Stimulated activated CD8-positive, alpha-beta memory T cell treated with anti-CD3 and anti-CD28 coated beads, Interleukin-12 subunit alpha, Interleukin-12 subunit beta, amount 100 ng/mL, for 4 hours (primary cell): ENCODE results near the gene RPRD1A.
A peak's percentile ranks its signal among the peaks of the same experiment; 100 is the strongest.
"Not testable (repeated sequence)": the region's sequence is repeated elsewhere in the genome, so short reads cannot be mapped to it uniquely, and the experiment has no call there.

Source experiments
- DNase-seq: peaks from one replicate; pipeline ENCODE4 v3.0.0-alpha.2; 2020; ENCODE audit warnings: low read depth

Gene RPRD1A

GRCh38 chr18:36031407-36031806 lies 36.0 kb downstream of the RPRD1A start:
- DNase-seq = no peak

GRCh38 chr18:36028859-36029258 lies 38.5 kb downstream of the RPRD1A start:
- DNase-seq = no peak

- no peak for DNase-seq
Measured at GRCh38 chr18:36025025-36025424, 42.3 kb downstream of the RPRD1A start.

- not testable (repeated sequence) for DNase-seq
Measured at GRCh38 chr18:36024241-36024640, 43.1 kb downstream of the RPRD1A start.

GRCh38 chr18:36023336-36023735 lies 44.0 kb downstream of the RPRD1A start:
- no peak for DNase-seq

GRCh38 chr18:36020174-36020711 lies 47.1 kb downstream of the RPRD1A start:
- no peak for DNase-seq

- DNase-seq = no peak
Measured at GRCh38 chr18:36017232-36017631, 50.1 kb downstream of the RPRD1A start.

- no peak for DNase-seq
Measured at GRCh38 chr18:36015629-36016028, 51.7 kb downstream of the RPRD1A start.

- no peak for DNase-seq
Measured at GRCh38 chr18:36012891-36013290, 54.5 kb downstream of the RPRD1A start.

GRCh38 chr18:36009214-36009613 lies 58.1 kb downstream of the RPRD1A start:
- DNase-seq = no peak

- no peak for DNase-seq
Measured at GRCh38 chr18:36006997-36007396, 60.4 kb downstream of the RPRD1A start.

GRCh38 chr18:35999925-36000324 lies 67.4 kb downstream of the RPRD1A start:
- no peak for DNase-seq

- no peak for DNase-seq
Measured at GRCh38 chr18:35998967-35999366, 68.4 kb downstream of the RPRD1A start.

GRCh38 chr18:35993013-35993412 lies 74.3 kb downstream of the RPRD1A start:
- no peak for DNase-seq

GRCh38 chr18:35991696-35992095 lies 75.7 kb downstream of the RPRD1A start:
- DNase-seq = no peak

- DNase-seq = no peak
Measured at GRCh38 chr18:35983818-35984217, 83.5 kb downstream of the RPRD1A start.

GRCh38 chr18:35983147-35983546 lies 84.2 kb downstream of the RPRD1A start:
- DNase-seq = no peak

GRCh38 chr18:35982409-35983114 lies 84.8 kb downstream of the RPRD1A start:
- DNase-seq = no peak

- no peak for DNase-seq
Measured at GRCh38 chr18:35979112-35979511, 88.2 kb downstream of the RPRD1A start.

- DNase-seq = no peak
Measured at GRCh38 chr18:35974181-35974580, 93.2 kb downstream of the RPRD1A start.

GRCh38 chr18:35973650-35974049 lies 93.7 kb downstream of the RPRD1A start:
- DNase-seq = no peak

- DNase-seq = peak; percentile 87
Measured at GRCh38 chr18:35972197-35973000, 95.0 kb downstream of the RPRD1A start, which contains the start of gene RMP24. RMP24 (plus strand) TSS chr18:35972679.

- DNase-seq = no peak
Measured at GRCh38 chr18:35971661-35972196, 95.6 kb downstream of the RPRD1A start.
